Body of pancreas (tissue), 4 donors: ENCODE data around the gene VKORC1.

Source experiments
- POLR2A ChIP-seq, 3 donors: fragments of 450-650 bp; IDR thresholded peaks; one replicate each; pipeline ENCODE4 v1.6.1; 2016; ENCODE audit warnings: antibody characterized with exemption in 3 of 3, mild to moderate bottlenecking in 2 of 3
- TF ChIP-seq, protein P1 (sequence below), 7 experiments: fragments of 450-650 bp in 4 of 7; fragments of 200-600 bp in 3 of 7; sonication (generic) in 3 of 7; IDR thresholded peaks; one replicate each; pipeline ENCODE4 v1.5.1; 2016 to 2019; ENCODE audit warnings: antibody characterized with exemption in 7 of 7

DNA sequence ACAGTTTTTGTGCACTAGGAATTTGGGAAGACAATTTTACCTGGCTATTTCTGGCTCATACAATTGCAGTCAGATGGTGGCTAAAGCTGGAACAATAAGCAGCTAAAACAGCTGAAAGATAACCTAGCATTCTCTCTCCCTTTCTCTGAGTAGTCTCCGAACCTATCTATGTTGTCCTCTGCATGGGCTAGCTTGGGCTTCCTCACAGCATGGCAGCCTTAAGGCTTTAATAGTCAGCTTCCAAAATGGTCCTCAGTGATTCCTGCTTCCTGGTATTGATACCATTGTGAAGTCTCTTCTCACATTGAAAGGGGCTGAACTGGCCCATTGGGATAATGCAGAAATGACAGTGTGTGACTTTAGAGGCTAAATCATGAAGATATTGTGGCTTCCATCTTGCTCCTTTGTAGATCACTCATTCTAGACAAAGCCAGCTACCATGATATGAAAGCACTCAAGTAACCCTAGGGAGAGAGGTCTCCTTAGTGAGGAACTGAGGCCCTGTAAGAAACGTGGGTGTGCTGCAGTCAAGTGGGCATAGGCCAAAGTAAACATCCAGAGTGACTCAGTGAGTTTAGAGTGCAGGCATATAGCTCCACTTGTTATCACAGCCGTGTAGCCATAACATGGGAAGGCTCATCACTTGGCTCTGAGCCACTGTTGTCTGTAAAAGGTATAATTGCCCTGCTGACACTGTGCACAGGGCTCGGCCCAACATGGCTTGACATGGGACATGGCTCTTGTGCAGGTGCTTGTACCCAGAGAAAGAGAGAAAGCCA, 5.5 kb upstream of the VKORC1 start:
- TF ChIP-seq, protein P1, sequence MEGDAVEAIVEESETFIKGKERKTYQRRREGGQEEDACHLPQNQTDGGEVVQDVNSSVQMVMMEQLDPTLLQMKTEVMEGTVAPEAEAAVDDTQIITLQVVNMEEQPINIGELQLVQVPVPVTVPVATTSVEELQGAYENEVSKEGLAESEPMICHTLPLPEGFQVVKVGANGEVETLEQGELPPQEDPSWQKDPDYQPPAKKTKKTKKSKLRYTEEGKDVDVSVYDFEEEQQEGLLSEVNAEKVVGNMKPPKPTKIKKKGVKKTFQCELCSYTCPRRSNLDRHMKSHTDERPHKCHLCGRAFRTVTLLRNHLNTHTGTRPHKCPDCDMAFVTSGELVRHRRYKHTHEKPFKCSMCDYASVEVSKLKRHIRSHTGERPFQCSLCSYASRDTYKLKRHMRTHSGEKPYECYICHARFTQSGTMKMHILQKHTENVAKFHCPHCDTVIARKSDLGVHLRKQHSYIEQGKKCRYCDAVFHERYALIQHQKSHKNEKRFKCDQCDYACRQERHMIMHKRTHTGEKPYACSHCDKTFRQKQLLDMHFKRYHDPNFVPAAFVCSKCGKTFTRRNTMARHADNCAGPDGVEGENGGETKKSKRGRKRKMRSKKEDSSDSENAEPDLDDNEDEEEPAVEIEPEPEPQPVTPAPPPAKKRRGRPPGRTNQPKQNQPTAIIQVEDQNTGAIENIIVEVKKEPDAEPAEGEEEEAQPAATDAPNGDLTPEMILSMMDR (IDR thresholded peaks at IDR 0.05) = no peak
- no peak for TF ChIP-seq POLR2A (IDR thresholded peaks at IDR 0.05)
